Measurements from ENCODE around the gene CCDC124. TPM values are rescaled to one million over a fixed set of nuclear protein-coding genes. Genes with fewer than 3 reads are reported as not detected.

The CCDC124 gene
- polyA plus RNA-seq, 3 donors, result 29.7 to 66.3 (median 29.7) TPM

DNA sequence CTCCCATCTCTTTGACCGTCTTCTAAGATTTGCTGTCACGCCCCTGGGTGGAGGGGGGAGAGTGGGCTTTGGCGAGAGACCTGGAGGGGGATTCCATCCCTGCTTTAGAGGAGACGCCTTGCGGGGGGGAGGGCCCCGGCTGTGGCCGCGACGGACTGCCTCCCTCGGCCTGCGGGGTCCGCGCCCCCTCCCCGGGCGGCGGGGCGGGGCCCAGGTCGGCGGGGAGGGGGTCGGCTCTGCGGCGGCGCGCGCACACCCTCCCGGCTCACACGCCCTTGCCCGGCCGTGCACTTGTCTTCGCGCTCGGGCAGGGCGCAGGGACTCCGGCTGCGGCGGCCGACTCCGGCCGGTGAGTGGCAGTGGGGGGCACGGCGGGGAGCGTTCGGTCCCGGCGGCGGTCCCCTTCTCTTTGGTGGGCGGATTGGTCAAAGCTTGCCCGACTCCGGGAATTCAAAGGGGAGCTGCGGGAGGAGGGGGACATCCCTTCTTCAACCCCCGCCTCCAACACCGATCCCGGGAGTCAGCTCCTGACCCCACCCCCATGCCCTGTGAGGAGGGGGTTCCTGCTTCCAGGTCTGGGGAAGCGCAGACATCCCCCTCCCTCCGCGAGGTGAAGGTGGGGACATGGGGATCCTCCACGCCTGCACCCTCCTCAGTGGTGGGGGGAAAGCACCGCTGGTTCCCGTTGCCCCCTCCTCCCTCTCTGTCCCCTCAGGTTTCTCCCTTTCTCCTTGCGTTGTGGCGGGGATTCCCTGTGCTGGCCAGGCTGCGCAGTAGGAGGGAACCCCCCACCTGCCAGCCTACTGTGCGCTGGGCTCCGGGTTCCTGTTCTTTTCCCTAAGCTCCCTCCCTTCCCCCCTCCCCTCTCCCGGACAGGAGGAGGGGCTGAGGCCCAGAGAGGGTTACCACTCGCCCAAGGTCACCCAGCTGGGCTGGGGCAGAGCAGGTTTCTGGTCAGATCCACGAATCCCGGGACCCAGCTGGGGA is 19.5 kb downstream of the CCDC124 start:
- Histone ChIP-seq H2AFZ (ENCODE audit: insufficient read depth, low read depth, low read length, poor library complexity, severe bottlenecking) (peak overlapping the region; percentile 8), H3K36me3 (replicated peaks in 1 of 2; ENCODE audit: control insufficient read depth in 1 of 2, insufficient read depth in 2 of 2, low read length in 2 of 2) (no peaks in the 10 kb centered on the region), H3K9ac (ENCODE audit: insufficient read depth, low read length, poor library complexity, severe bottlenecking) (no peak overlapping the region), H3K4me1 (ENCODE audit: control insufficient read depth in 1 of 2, insufficient read depth in 2 of 2, low read length in 2 of 2) (peaks cover 43 to 47% of the 10 kb centered on the region in 2 donors), H3K9me3 (replicated peaks in 1 of 2; ENCODE audit: control insufficient read depth in 1 of 2, insufficient read depth in 1 of 2, low read length in 2 of 2) (peaks cover 0 to 11% of the 10 kb centered on the region in 2 donors), H3K27me3 (ENCODE audit: control insufficient read depth in 2 of 2, insufficient read depth in 2 of 2, low read length in 2 of 2) (peaks cover 43 to 66% of the 10 kb centered on the region in 2 donors), H3K27ac (ENCODE audit: low read depth in 1 of 2, low read length in 2 of 2) (no peak overlapping the region), H4K20me1 (ENCODE audit: insufficient read depth, low read length) (no peaks in the 10 kb centered on the region), H3K4me3 (replicated peaks in 1 of 3; ENCODE audit: low read depth in 2 of 3, low read length in 3 of 3) (no peak overlapping the region), H3K79me2 (ENCODE audit: insufficient read depth, low read length) (no peaks in the 10 kb centered on the region), H3K4me2 (replicated peaks; ENCODE audit: extremely low read depth, low read length, poor library complexity, severe bottlenecking) (peak overlapping the region; percentile 34)
- Mint-ChIP-seq H3K27ac (peak overlapping the region in 3 of 7 donors; percentile 13 to 60 (median 33)), H3K4me1 (peaks cover 41% of the 10 kb centered on the region), H3K9me3 (peaks cover 0 to 35% (median 10%) of the 10 kb centered on the region in 7 donors), H3K4me3 (peak overlapping the region; percentile 9 to 91), H3K36me3 (peaks cover 9 to 15% of the 10 kb centered on the region in 2 donors), H3K27me3 (ENCODE audit: low read depth in 3 of 3) (peaks cover 72 to 80% (median 79%) of the 10 kb centered on the region in 3 donors)
- intact Hi-C loops (cut with micrococcal nuclease), result no loop called here
- no peak for TF ChIP-seq CTCF (IDR thresholded peaks at IDR 0.05)
- WGBS (ENCODE audit: insufficient coverage), result under 1% methylated on average over 44 of the region's 68 CpGs
- peak in 1 of 3 donors; percentile 81 for DNase-seq

GRCh38 chr19:17953316-17953801 is 20.5 kb downstream of the CCDC124 start:
- TF ChIP-seq CTCF (IDR thresholded peaks at IDR 0.05), result no peak
- peaks cover 40 to 42% of the 10 kb centered on the region in 2 donors for H3K4me1 ChIP-seq (ENCODE audit: control insufficient read depth in 1 of 2, insufficient read depth in 2 of 2, low read length in 2 of 2)
- no peak for DNase-seq
- H2AFZ ChIP-seq (ENCODE audit: insufficient read depth, low read depth, low read length, poor library complexity, severe bottlenecking), result no peak overlapping the region
- Mint-ChIP-seq H3K27ac (peak overlapping the region in 2 of 7 donors; percentile 20 to 21), H3K36me3 (peaks cover 9 to 15% of the 10 kb centered on the region in 2 donors), H3K27me3 (ENCODE audit: low read depth in 3 of 3) (peaks cover 76 to 86% (median 83%) of the 10 kb centered on the region in 3 donors), H3K4me3 (peak overlapping the region in 1 of 2 donors; percentile 80), H3K4me1 (peaks cover 42% of the 10 kb centered on the region), H3K9me3 (peaks cover 0 to 35% (median 10%) of the 10 kb centered on the region in 7 donors)
- H3K4me3 ChIP-seq (replicated peaks in 1 of 3; ENCODE audit: low read depth in 2 of 3, low read length in 3 of 3), result no peak overlapping the region
- H3K27ac ChIP-seq (ENCODE audit: low read depth in 1 of 2, low read length in 2 of 2), result no peak overlapping the region
- H3K36me3 ChIP-seq (replicated peaks in 1 of 2; ENCODE audit: control insufficient read depth in 1 of 2, insufficient read depth in 2 of 2, low read length in 2 of 2), result no peaks in the 10 kb centered on the region
- WGBS (ENCODE audit: insufficient coverage), result 59% methylated on average over 6 of the region's 7 CpGs
- no peaks in the 10 kb centered on the region for H3K79me2 ChIP-seq (ENCODE audit: insufficient read depth, low read length)
- H4K20me1 ChIP-seq (ENCODE audit: insufficient read depth, low read length), result no peaks in the 10 kb centered on the region
- intact Hi-C loops (cut with micrococcal nuclease), result no loop called here
- H3K4me2 ChIP-seq (replicated peaks; ENCODE audit: extremely low read depth, low read length, poor library complexity, severe bottlenecking), result no peak overlapping the region
- peaks cover 0 to 11% of the 10 kb centered on the region in 2 donors for H3K9me3 ChIP-seq (replicated peaks in 1 of 2; ENCODE audit: control insufficient read depth in 1 of 2, insufficient read depth in 1 of 2, low read length in 2 of 2)
- peaks cover 43 to 72% of the 10 kb centered on the region in 2 donors for H3K27me3 ChIP-seq (ENCODE audit: control insufficient read depth in 2 of 2, insufficient read depth in 2 of 2, low read length in 2 of 2)
- no peak overlapping the region for H3K9ac ChIP-seq (ENCODE audit: insufficient read depth, low read length, poor library complexity, severe bottlenecking)

Data from CD14-positive monocyte (primary cell).